Loucy (cell line): ENCODE results near the gene DDX23.

Experiments
- H2AFZ ChIP-seq: fragments of 200-600 bp; sonication (generic); 2 replicates; pipeline ENCODE4 v1.6.0; 2016; ENCODE audit warnings: antibody characterized with exemption, mild to moderate bottlenecking, low read length, moderate library complexity
- H3F3A ChIP-seq: fragments of 200-600 bp; 2 replicates; pipeline ENCODE4 v1.6.0; 2016; ENCODE audit warnings: antibody characterized with exemption, low read depth, mild to moderate bottlenecking
- H3K27me3 ChIP-seq: fragments of 200-600 bp; sonication (generic); 2 replicates; pipeline ENCODE4 v1.6.1; 2014; ENCODE audit warnings: low read length, mild to moderate bottlenecking; ENCODE audit not compliant: insufficient read depth, poor library complexity, severe bottlenecking
- H3K36me3 ChIP-seq: fragments of 200-600 bp; sonication (generic); 2 replicates; pipeline ENCODE4 v1.6.1; 2016; ENCODE audit warnings: low read length; ENCODE audit not compliant: insufficient read depth
- H3K4me1 ChIP-seq: fragments of 200-600 bp; sonication (generic); 2 replicates; pipeline ENCODE4 v1.5.1; 2014; ENCODE audit warnings: low read length, mild to moderate bottlenecking; ENCODE audit not compliant: insufficient read depth, poor library complexity, severe bottlenecking
- H3K4me2 ChIP-seq: fragments of 200-600 bp; sonication (generic); 2 replicates; pipeline ENCODE4 v1.6.0; 2014; ENCODE audit warnings: antibody characterized with exemption, low read length, low read depth, mild to moderate bottlenecking; ENCODE audit not compliant: poor library complexity, severe bottlenecking
- H3K4me3 ChIP-seq: fragments of 200-600 bp; sonication (generic); 2 replicates; pipeline ENCODE4 v1.5.1; 2014; ENCODE audit warnings: low read length, mild to moderate bottlenecking, mixed read lengths; ENCODE audit not compliant: poor library complexity, severe bottlenecking
- H3K79me2 ChIP-seq: fragments of 200-600 bp; sonication (generic); 2 replicates; pipeline ENCODE4 v1.6.1; 2014; ENCODE audit warnings: low read length; ENCODE audit not compliant: insufficient read depth
- H3K9ac ChIP-seq: fragments of 200-600 bp; sonication (generic); 2 replicates; pipeline ENCODE4 v1.6.0; 2014; ENCODE audit warnings: mild to moderate bottlenecking, low read depth, low read length, moderate library complexity; ENCODE audit not compliant: poor library complexity, severe bottlenecking
- H3K9me2 ChIP-seq: fragments of 200-600 bp; sonication (generic); replicated peaks from 2 replicates; pipeline ENCODE4 v1.6.1; 2016; ENCODE audit warnings: low read depth, low read length, mixed read lengths
- H3K9me3 ChIP-seq: fragments of 200-600 bp; sonication (generic); 2 replicates; pipeline ENCODE4 v1.6.1; 2014; ENCODE audit warnings: mild to moderate bottlenecking, antibody characterized with exemption, low read length, low read depth; ENCODE audit not compliant: insufficient read depth
- H4K20me1 ChIP-seq: fragments of 200-600 bp; sonication (generic); 2 replicates; pipeline ENCODE4 v1.6.0; 2014; ENCODE audit warnings: antibody characterized with exemption, low read length, mild to moderate bottlenecking; ENCODE audit not compliant: insufficient read depth, poor library complexity, severe bottlenecking
- CTCF ChIP-seq: fragments of 200-600 bp; sonication (generic); conservative IDR thresholded peaks from 2 replicates; pipeline ENCODE4 v1.5.1; 2014; ENCODE audit warnings: mild to moderate bottlenecking, antibody characterized with exemption, low read length
- EZH2phosphoT487 ChIP-seq: fragments of 200-600 bp; IDR thresholded peaks from 2 replicates; pipeline ENCODE4 v1.6.1; 2018; ENCODE audit warnings: antibody characterized with exemption, mild to moderate bottlenecking, moderate library complexity, borderline replicate concordance

The DDX23 gene

GRCh38 chr12:48826209-48826855 is 25.6 kb downstream of the DDX23 start:
- Histone ChIP-seq H4K20me1 (no peaks in the 10 kb centered on the region), H3F3A (no peaks in the 10 kb centered on the region), H3K4me1 (no peaks in the 10 kb centered on the region), H3K79me2 (no peaks in the 10 kb centered on the region), H2AFZ (no peak overlapping the region), H3K9me2 (no peaks in the 10 kb centered on the region), H3K4me2 (no peak overlapping the region), H3K36me3 (peaks cover 37% of the 10 kb centered on the region; the same call in 1 of the 2 replicates), H3K9ac (no peak overlapping the region), H3K9me3 (no peaks in the 10 kb centered on the region), H3K4me3 (no peak overlapping the region), H3K27me3 (no peaks in the 10 kb centered on the region)
- TF ChIP-seq CTCF: no peak
- TF ChIP-seq EZH2phosphoT487: no peak

- Histone ChIP-seq H3K4me1 (no peaks in the 10 kb centered on the region), H3F3A (no peaks in the 10 kb centered on the region), H3K9me3 (no peaks in the 10 kb centered on the region), H3K4me2 (no peak overlapping the region), H2AFZ (no peak overlapping the region), H3K79me2 (no peaks in the 10 kb centered on the region), H4K20me1 (no peaks in the 10 kb centered on the region), H3K27me3 (no peaks in the 10 kb centered on the region), H3K4me3 (no peak overlapping the region), H3K9me2 (no peaks in the 10 kb centered on the region), H3K36me3 (peaks cover 23% of the 10 kb centered on the region; the same call in 1 of the 2 replicates), H3K9ac (no peak overlapping the region)
- TF ChIP-seq EZH2phosphoT487: no peak
- no peak for TF ChIP-seq CTCF
Measured at GRCh38 chr12:48824905-48825304, 27.1 kb downstream of the DDX23 start.

- H2AFZ ChIP-seq: no peak overlapping the region
- H3K79me2 ChIP-seq: no peaks in the 10 kb centered on the region
- peaks cover 4% of the 10 kb centered on the region for H3K4me1 ChIP-seq
- no peak overlapping the region for H3K4me3 ChIP-seq
- no peak overlapping the region for H3K9ac ChIP-seq
- H4K20me1 ChIP-seq: peaks cover 6% of the 10 kb centered on the region
- no peak overlapping the region for H3K4me2 ChIP-seq
- TF ChIP-seq EZH2phosphoT487: no peak
- TF ChIP-seq CTCF: no peak
- no peaks in the 10 kb centered on the region for H3K27me3 ChIP-seq
- H3K9me2 ChIP-seq: no peaks in the 10 kb centered on the region
- H3F3A ChIP-seq: no peaks in the 10 kb centered on the region
- H3K36me3 ChIP-seq: peaks cover 15% of the 10 kb centered on the region; the same call in 1 of the 2 replicates
- no peaks in the 10 kb centered on the region for H3K9me3 ChIP-seq
Measured at GRCh38 chr12:48824112-48824511, 27.9 kb downstream of the DDX23 start.
